Measurements from ENCODE around the gene MID1.

MID1 gene

DNA sequence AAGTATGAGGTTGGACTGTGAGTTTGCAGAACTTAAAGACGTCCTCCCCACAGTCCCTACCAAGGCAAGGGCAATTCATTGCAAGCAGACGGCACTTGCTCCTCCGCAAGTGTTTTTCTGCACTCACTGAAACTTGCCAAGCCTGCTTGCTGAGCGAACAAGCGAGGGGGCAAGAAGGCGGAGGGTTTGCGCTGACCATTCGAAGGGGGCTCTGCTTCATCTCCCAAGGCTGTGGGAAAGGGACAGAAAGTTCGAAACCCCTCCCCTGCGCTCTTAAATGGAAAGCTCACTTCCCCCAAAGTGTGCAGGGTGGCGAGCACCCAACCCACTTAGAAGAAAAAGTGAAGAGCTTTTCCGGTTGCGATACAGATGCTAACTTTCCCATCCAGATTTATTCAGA is 1.4 kb downstream of the MID1 start:
- peak overlapping the region; percentile 69 for H3K4me3 ChIP-seq (ENCODE audit: low read depth, low read length)
- TF ChIP-seq, protein P1, sequence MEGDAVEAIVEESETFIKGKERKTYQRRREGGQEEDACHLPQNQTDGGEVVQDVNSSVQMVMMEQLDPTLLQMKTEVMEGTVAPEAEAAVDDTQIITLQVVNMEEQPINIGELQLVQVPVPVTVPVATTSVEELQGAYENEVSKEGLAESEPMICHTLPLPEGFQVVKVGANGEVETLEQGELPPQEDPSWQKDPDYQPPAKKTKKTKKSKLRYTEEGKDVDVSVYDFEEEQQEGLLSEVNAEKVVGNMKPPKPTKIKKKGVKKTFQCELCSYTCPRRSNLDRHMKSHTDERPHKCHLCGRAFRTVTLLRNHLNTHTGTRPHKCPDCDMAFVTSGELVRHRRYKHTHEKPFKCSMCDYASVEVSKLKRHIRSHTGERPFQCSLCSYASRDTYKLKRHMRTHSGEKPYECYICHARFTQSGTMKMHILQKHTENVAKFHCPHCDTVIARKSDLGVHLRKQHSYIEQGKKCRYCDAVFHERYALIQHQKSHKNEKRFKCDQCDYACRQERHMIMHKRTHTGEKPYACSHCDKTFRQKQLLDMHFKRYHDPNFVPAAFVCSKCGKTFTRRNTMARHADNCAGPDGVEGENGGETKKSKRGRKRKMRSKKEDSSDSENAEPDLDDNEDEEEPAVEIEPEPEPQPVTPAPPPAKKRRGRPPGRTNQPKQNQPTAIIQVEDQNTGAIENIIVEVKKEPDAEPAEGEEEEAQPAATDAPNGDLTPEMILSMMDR (conservative IDR thresholded peaks at IDR 0.05; ENCODE audit: low read depth, low read length) = no peak
- DNase-seq (ENCODE audit: low read depth) = no peak

DNA sequence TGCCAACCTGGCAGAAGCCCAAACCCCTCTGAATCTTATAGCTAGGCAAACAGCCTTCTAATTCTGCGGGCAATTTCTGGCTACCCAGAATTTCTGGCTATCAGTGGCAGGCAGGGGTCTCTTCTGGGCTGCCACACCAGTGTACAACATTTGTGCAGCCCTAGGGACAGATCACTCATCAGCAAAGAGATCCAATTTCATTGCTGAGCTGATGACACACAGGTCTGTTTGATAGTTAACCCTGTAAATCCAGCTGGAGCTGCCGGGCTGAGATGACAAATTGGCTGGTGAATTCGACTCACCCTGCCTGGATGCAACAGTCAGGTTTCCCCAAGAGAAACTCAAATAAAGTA is 2.4 kb downstream of the MID1 start:
- no peak for DNase-seq (ENCODE audit: low read depth)
- TF ChIP-seq, protein P1 (conservative IDR thresholded peaks at IDR 0.05; ENCODE audit: low read depth, low read length) = no peak
- H3K4me3 ChIP-seq (ENCODE audit: low read depth, low read length) = peak overlapping the region; percentile 69

DNA sequence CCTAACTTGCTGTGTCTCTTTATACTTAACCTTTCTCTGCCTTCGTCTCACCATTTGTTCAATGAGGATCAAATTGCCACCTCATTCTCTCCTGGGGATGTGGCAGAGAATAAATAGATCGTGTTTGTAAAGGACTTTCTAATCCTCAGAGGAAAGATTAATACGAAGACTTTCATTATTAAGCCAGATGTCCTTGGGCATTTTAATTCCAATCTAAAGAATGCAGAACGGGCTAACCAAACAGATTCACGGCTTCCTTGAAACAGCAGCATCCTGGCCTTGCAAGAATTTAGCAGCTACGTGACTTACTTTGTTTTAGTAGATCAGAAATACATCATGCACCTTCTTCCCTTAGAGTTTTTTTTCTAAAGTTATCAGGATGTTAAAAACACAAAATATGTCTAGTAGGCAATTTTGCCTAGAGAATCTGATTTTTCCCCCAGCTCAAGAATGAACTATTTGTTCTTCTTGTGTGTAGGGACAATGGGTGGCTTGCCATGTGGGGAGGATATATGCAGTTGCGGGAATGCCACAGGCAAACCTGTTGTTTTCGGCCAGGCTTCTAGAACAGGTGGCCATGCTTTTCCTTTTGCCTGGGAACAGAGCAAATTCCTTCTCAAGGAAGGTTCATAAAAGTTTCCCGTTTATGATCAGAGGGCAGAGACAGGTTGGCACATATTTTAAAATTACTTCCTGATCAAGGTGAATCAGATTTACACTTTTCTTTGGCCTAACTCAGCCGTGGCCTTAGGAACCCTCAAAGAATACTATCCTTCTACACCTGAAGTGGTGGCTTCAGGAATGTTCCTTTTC is 3.0 kb downstream of the MID1 start:
- TF ChIP-seq, protein P1 (conservative IDR thresholded peaks at IDR 0.05; ENCODE audit: low read depth, low read length) = no peak
- no peak for DNase-seq (ENCODE audit: low read depth)
- peak overlapping the region; percentile 69 for H3K4me3 ChIP-seq (ENCODE audit: low read depth, low read length)

DNA sequence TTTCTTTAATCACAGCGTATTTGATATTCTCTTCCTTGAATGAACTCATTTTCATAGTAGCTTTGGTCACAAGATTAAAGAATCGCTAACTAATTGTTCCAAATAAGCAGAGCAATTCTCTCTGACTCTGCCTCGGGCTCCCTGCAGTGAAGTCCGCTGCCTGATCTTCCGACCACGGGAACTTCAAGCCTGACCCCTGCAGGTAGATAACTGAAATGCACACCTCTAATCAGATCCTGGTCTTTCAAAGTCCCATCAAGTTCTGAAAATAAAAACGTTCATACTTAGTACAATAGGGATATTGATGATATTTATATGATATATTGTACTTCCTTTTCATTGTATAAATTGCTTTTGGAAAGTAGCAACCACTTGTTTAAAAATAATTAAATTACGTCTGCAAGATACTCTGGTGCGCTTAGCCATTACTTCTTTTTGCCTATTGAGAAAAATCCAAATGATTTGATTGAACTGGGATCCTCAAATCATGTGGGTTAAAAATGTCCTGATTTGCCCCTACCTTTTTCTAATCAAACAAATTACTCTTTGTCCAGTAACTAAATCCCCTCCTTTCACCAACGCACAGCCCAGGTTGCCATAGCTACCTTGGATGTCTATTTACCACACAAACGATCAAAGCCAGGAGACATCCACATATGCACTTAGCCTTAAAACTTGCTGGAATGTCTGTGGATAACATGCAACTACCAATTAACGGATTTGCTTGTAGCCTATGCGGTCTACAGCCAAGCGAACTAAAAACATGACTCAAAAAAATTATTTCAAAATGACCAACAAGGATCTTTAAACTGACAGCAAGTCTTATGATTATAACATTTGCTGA is 4.2 kb downstream of the MID1 start:
- peak overlapping the region; percentile 39 for H3K4me3 ChIP-seq (ENCODE audit: low read depth, low read length)
- TF ChIP-seq, protein P1 (conservative IDR thresholded peaks at IDR 0.05; ENCODE audit: low read depth, low read length) = peak; percentile 72
- peak; percentile 82 for DNase-seq (ENCODE audit: low read depth)

DNA sequence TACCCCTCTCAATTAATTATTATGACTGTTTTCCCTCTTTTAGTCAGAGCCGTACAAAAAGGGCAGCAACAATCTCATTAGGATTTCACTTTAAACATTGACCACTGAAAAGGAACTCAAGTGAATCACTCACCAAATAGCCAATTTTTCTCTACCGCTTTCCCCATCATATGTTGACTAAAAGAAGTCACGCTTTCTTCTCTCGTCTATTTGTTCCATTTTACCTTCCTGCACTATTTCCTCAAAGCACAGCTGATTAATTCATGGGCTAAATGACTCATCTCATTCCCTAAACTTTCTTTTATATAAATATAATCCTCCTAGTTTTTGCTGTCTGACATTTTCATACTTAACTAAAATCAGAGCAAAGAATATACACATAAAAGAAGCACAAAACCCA is 8.2 kb downstream of the MID1 start:
- no peak overlapping the region for H3K4me3 ChIP-seq (ENCODE audit: low read depth, low read length)
- TF ChIP-seq, protein P1 (conservative IDR thresholded peaks at IDR 0.05; ENCODE audit: low read depth, low read length) = no peak
- peak; percentile 61 for DNase-seq (ENCODE audit: low read depth)

DNA sequence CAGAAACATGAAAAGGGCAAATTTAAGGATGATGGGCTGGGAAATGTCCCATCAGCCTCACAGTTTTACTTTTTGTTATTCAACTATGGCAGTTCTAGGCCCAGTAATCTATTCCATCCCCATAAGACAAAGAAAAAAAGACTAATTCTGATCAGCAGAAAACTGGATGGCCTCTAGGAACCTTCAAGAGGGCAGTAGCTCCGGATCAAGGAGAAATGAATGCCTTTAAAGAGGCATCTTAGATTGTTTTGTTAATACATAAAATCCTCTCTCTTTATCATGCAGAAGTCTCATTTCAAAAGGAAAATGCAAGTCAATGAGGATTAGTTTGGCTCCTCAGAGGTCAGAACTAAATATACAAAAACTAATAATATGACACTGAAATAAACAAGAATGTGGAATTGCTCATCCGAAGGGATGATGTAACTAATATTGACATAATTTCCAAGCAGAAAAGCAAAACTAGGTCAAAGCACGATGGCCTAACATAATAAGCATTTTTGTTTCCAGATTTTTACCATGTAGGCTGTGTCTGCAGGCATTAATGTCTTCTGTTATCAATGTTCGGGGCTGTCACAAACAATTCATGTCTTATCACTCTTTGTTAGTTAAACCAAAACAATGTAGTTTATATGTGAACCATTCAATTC is 8.8 kb downstream of the MID1 start:
- TF ChIP-seq, protein P1 (conservative IDR thresholded peaks at IDR 0.05; ENCODE audit: low read depth, low read length) = no peak

More for the DNA sequence above, 8.8 kb downstream of the MID1 start:
- peak; percentile 73 for DNase-seq (ENCODE audit: low read depth)
- H3K4me3 ChIP-seq (ENCODE audit: low read depth, low read length) = no peak overlapping the region
